ENCODE data around the gene KCNJ10.

KCNJ10 gene

DNA sequence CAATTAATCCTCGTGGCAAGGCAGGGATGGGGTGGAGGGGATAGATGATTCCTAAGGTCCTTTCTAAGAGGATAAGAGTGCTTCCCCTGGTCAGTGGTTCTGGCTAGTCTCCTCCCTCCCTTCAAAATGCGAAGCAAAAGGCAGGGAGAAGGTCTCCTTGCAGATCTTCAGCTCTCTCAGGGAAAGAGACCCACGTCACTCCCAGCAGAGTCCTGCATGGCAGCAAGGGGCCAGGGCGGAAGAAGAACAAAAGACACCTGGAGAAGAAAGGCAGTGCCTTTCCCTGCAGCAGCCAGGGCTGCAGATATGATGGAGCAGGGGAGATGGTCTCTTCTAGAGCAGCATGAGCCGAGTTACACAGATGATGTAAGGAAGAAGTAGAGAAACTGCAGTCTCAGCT is 86.3 kb downstream of the KCNJ10 start:
- H3K9ac ChIP-seq (ENCODE audit: low read length) = no peak overlapping the region
- no peak overlapping the region for H2AFZ ChIP-seq (ENCODE audit: low read length)
- no peak overlapping the region for H3K4me3 ChIP-seq (ENCODE audit: low read length)
- H3F3A ChIP-seq (ENCODE audit: insufficient read depth, low read length) = no peaks in the 10 kb centered on the region
- no peaks in the 10 kb centered on the region for H3K9me3 ChIP-seq (replicated peaks; ENCODE audit: insufficient read depth, low read length)
- H3K27me3 ChIP-seq (replicated peaks; ENCODE audit: insufficient read depth, low read length) = no peaks in the 10 kb centered on the region; the same call in 1 of the 2 replicates
- no peak overlapping the region for H3K4me2 ChIP-seq (ENCODE audit: low read depth, low read length)
- H3K9me2 ChIP-seq (replicated peaks; ENCODE audit: insufficient read depth, low read length) = no peaks in the 10 kb centered on the region
- TF ChIP-seq CTCF (IDR thresholded peaks at IDR 0.05; ENCODE audit: low read length) = no peak
- no peak for TF ChIP-seq EZH2 (optimal IDR thresholded peaks at IDR 0.05; ENCODE audit: low read depth, low read length)
- TF ChIP-seq EZH2phosphoT487 (IDR thresholded peaks at IDR 0.05; ENCODE audit: low read length) = no peak
- H3K36me3 ChIP-seq (replicated peaks; ENCODE audit: insufficient read depth, low read length) = no peaks in the 10 kb centered on the region
- H3K27ac ChIP-seq (ENCODE audit: low read length) = no peak overlapping the region
- H3K79me2 ChIP-seq (ENCODE audit: low read length) = no peaks in the 10 kb centered on the region
- no peaks in the 10 kb centered on the region for H4K20me1 ChIP-seq (ENCODE audit: insufficient read depth, low read length)
- DNase-seq = no peak
- no peaks in the 10 kb centered on the region for H3K4me1 ChIP-seq (ENCODE audit: low read length)

DNA sequence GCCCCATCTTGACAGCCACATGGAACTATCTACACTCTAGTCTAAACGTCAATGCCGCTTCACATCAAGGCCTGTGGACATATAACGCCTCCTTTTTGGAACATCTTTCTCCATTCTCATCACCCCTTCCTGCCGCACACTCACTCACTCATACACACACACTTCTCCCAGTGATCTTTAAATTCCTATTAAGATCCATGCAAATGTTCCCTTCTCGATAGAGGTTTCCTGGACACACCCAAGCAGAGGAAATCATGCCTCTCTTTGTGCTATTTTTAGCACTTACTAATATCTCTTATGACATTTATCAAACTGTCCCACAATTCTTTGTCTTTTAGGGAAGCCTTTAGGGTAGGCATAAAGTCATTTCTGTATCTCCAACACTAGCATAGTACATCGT is 87.7 kb downstream of the KCNJ10 start:
- H3K9ac ChIP-seq (ENCODE audit: low read length) = no peak overlapping the region
- H4K20me1 ChIP-seq (ENCODE audit: insufficient read depth, low read length) = no peaks in the 10 kb centered on the region
- H3F3A ChIP-seq (ENCODE audit: insufficient read depth, low read length) = no peaks in the 10 kb centered on the region
- no peak overlapping the region for H2AFZ ChIP-seq (ENCODE audit: low read length)
- H3K4me2 ChIP-seq (ENCODE audit: low read depth, low read length) = no peak overlapping the region
- no peaks in the 10 kb centered on the region for H3K4me1 ChIP-seq (ENCODE audit: low read length)
- H3K4me3 ChIP-seq (ENCODE audit: low read length) = no peak overlapping the region
- no peak for TF ChIP-seq EZH2 (optimal IDR thresholded peaks at IDR 0.05; ENCODE audit: low read depth, low read length)
- no peak for TF ChIP-seq CTCF (IDR thresholded peaks at IDR 0.05; ENCODE audit: low read length)
- no peaks in the 10 kb centered on the region for H3K79me2 ChIP-seq (ENCODE audit: low read length)
- H3K36me3 ChIP-seq (replicated peaks; ENCODE audit: insufficient read depth, low read length) = no peaks in the 10 kb centered on the region
- H3K27me3 ChIP-seq (replicated peaks; ENCODE audit: insufficient read depth, low read length) = no peaks in the 10 kb centered on the region; the same call in 1 of the 2 replicates
- no peaks in the 10 kb centered on the region for H3K9me2 ChIP-seq (replicated peaks; ENCODE audit: insufficient read depth, low read length)
- no peak for DNase-seq
- no peak overlapping the region for H3K27ac ChIP-seq (ENCODE audit: low read length)
- H3K9me3 ChIP-seq (replicated peaks; ENCODE audit: insufficient read depth, low read length) = no peaks in the 10 kb centered on the region

DNA sequence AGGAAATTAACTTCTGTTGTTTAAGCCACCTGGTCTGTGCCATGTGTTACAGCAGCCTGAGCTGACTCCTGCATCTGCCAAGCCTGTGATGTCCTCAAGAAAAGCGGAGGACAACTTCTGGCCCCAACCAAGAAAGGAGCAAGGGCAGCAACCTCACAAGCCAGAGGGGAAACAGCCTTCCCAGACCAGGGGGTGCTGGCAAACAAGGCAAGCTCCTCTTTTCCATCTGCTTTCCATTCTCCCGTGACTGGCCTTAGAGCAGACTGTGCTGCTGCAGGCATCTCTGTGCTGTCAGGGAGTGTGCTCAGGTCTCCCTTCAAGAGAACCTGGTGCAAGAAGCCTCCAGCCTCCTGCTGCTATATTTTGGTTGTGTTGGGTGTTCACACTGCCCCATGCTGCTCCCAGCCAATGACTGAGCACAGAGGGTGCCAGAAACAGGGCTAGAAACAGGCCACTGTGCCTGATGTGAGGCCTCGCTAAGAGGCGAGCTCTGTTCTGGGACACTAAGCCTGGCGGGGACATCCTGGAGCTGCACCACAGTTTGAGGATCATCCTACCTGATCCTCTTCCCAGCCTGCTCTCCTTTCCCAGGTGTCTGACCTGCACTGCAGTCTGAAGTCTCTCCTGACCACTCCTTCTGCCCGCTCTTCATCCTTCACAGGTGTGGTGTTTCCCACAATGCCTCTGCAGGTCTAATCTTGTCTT is 88.5 kb downstream of the KCNJ10 start:
- H3K4me2 ChIP-seq (ENCODE audit: low read depth, low read length) = no peak overlapping the region
- no peak for TF ChIP-seq EZH2phosphoT487 (IDR thresholded peaks at IDR 0.05; ENCODE audit: low read length)
- TF ChIP-seq CTCF (IDR thresholded peaks at IDR 0.05; ENCODE audit: low read length) = no peak
- TF ChIP-seq EZH2 (optimal IDR thresholded peaks at IDR 0.05; ENCODE audit: low read depth, low read length) = no peak

More for the DNA sequence above, 88.5 kb downstream of the KCNJ10 start:
- H3K79me2 ChIP-seq (ENCODE audit: low read length) = no peaks in the 10 kb centered on the region
- H2AFZ ChIP-seq (ENCODE audit: low read length) = no peak overlapping the region
- H3K27me3 ChIP-seq (replicated peaks; ENCODE audit: insufficient read depth, low read length) = no peaks in the 10 kb centered on the region; the same call in 1 of the 2 replicates
- H3K36me3 ChIP-seq (replicated peaks; ENCODE audit: insufficient read depth, low read length) = no peaks in the 10 kb centered on the region
- no peaks in the 10 kb centered on the region for H3K9me2 ChIP-seq (replicated peaks; ENCODE audit: insufficient read depth, low read length)
- no peaks in the 10 kb centered on the region for H4K20me1 ChIP-seq (ENCODE audit: insufficient read depth, low read length)
- H3K4me1 ChIP-seq (ENCODE audit: low read length) = no peaks in the 10 kb centered on the region
- no peak overlapping the region for H3K9ac ChIP-seq (ENCODE audit: low read length)
- no peaks in the 10 kb centered on the region for H3K9me3 ChIP-seq (replicated peaks; ENCODE audit: insufficient read depth, low read length)
- H3K4me3 ChIP-seq (ENCODE audit: low read length) = no peak overlapping the region
- no peaks in the 10 kb centered on the region for H3F3A ChIP-seq (ENCODE audit: insufficient read depth, low read length)
- no peak for DNase-seq
- no peak overlapping the region for H3K27ac ChIP-seq (ENCODE audit: low read length)

All from MM.1S (cell line).